ENCODE measurements around the gene ARL15.

The ARL15 gene

GRCh38 chr5:54313311-54314270, 3.2 kb upstream of the ARL15 start:
- no peak for DNase-seq

GRCh38 chr5:54312499-54312898, 2.1 kb upstream of the ARL15 start:
- no peak for DNase-seq

GRCh38 chr5:54311176-54311677, 854 bp upstream of the ARL15 start:
- no peak for DNase-seq

- no peak for DNase-seq
These were observed 511 bp downstream of the ARL15 start for GRCh38 chr5:54309691-54310432.

- DNase-seq, result no peak
These were observed 1.1 kb downstream of the ARL15 start for GRCh38 chr5:54309276-54309675.

GRCh38 chr5:54307583-54307982, 2.8 kb downstream of the ARL15 start:
- no peak for DNase-seq

- DNase-seq, result no peak
These were observed 3.5 kb downstream of the ARL15 start for GRCh38 chr5:54306893-54307292.

GRCh38 chr5:54305737-54306136, 4.6 kb downstream of the ARL15 start:
- no peak for DNase-seq

- DNase-seq, result no peak
These were observed 6.3 kb downstream of the ARL15 start for GRCh38 chr5:54304040-54304439.

- DNase-seq, result no peak
These were observed 8.1 kb downstream of the ARL15 start for GRCh38 chr5:54302267-54302687.

GRCh38 chr5:54301849-54302248, 8.5 kb downstream of the ARL15 start:
- no peak for DNase-seq

GRCh38 chr5:54301220-54301619, 9.2 kb downstream of the ARL15 start:
- DNase-seq, result no peak

- DNase-seq, result no peak
These were observed 11.4 kb downstream of the ARL15 start for GRCh38 chr5:54298947-54299346.

GRCh38 chr5:54296386-54296785, 14.0 kb downstream of the ARL15 start:
- DNase-seq, result peak; percentile 74

- no peak for DNase-seq
These were observed 14.6 kb downstream of the ARL15 start for GRCh38 chr5:54295651-54296276.

- DNase-seq, result no peak
These were observed 16.2 kb downstream of the ARL15 start for GRCh38 chr5:54294097-54294667.

GRCh38 chr5:54292866-54293265, 17.5 kb downstream of the ARL15 start:
- no peak for DNase-seq

- DNase-seq, result no peak
These were observed 18.9 kb downstream of the ARL15 start for GRCh38 chr5:54291498-54291897.

GRCh38 chr5:54289769-54290168, 20.6 kb downstream of the ARL15 start:
- no peak for DNase-seq

GRCh38 chr5:54288568-54289217, 21.7 kb downstream of the ARL15 start:
- no peak for DNase-seq

GRCh38 chr5:54285686-54286085, 24.7 kb downstream of the ARL15 start:
- DNase-seq, result no peak

GRCh38 chr5:54284586-54284985, 25.8 kb downstream of the ARL15 start:
- no peak for DNase-seq

Measured in NCI-H1092 (cell line).